HFFc6 (cell line): ENCODE measurements around the gene LRFN2. TPM values are rescaled to one million over a fixed set of nuclear protein-coding genes. Genes with fewer than 3 reads are reported as not detected.

Experiments
- DNase-seq: peaks from one replicate; pipeline ENCODE4 v3.0.0-alpha.2; 2018
- H3K27ac Mint-ChIP-seq: 2 replicates; pipeline ENCODE4 v1.8.0; 2020; ENCODE audit warnings: mild to moderate bottlenecking, mixed read lengths
- H3K27me3 Mint-ChIP-seq: 2 replicates; pipeline ENCODE4 v1.8.0; 2021; ENCODE audit warnings: mild to moderate bottlenecking, moderate library complexity, mixed read lengths; ENCODE audit not compliant: insufficient read depth
- H3K36me3 Mint-ChIP-seq: 2 replicates; pipeline ENCODE4 v1.8.0; 2021; ENCODE audit warnings: low read depth, mixed read lengths
- H3K4me1 Mint-ChIP-seq: 2 replicates; pipeline ENCODE4 v1.8.0; 2020; ENCODE audit warnings: low read depth, mixed read lengths
- H3K4me3 Mint-ChIP-seq: 2 replicates; pipeline ENCODE4 v1.8.0; 2020; ENCODE audit warnings: mild to moderate bottlenecking, moderate library complexity, mixed read lengths
- H3K9me3 Mint-ChIP-seq: 2 replicates; pipeline ENCODE4 v1.8.0; 2020; ENCODE audit warnings: mild to moderate bottlenecking, mixed read lengths
- total RNA-seq, 6 experiments: library from RNA; stranded (reverse); fragmentation: NEBNext Ultra II Directional; extraction: Animal tissue kit (Norgen Biotek cat#: 25700); gene quantifications; 2 replicates in 1 of 6; 3 replicates in 5 of 6; pipeline ENCODE4 v1.2.3, GENCODE V29; 2021
- TF ChIP-seq, protein P1 (sequence below): fragments of 200-600 bp; sonication (generic); IDR thresholded peaks from 2 replicates; pipeline ENCODE4 v1.5.0; 2021; ENCODE audit warnings: antibody characterized with exemption, mild to moderate bottlenecking

The LRFN2 gene
- total RNA-seq, 6 experiments from 2014 or later, result not detected

DNA sequence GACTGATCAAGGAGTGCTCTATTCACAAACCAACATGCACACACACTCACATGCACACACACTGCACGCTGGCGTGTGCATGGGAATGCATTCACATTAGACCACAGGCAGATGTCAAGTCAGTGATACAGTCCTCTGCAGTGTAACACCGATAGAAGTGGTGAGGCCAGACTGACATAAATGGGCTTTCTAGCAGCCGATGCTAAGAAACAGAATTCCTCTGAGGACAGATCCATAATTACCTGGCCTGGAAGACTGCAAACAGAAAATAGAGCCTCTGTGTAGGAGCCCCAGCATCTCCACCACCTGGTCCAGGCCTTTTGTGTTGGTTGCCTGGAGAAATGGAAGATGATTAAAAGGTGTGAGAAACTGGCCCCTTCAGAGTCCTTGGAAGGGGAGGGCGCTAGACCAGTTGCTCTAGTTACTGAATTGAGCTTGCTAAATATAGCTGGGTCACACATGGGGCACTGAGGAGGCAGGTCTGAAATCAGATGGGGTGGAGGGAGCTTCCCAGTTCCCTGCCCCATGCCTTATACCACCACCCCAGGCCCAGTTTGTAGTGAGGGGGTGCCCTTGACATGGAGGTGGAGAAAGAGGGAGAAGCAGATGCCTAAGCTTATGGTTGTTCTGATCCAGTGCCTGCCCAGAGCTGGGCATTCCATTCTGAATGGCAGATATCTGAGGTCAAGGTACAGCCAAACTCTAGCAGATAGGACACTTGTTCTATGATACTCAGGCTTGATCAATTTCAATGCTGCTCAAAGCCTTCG lies 233.8 kb downstream of the LRFN2 start:
- H3K27me3 Mint-ChIP-seq, result no peaks in the 10 kb centered on the region
- TF ChIP-seq, protein P1, sequence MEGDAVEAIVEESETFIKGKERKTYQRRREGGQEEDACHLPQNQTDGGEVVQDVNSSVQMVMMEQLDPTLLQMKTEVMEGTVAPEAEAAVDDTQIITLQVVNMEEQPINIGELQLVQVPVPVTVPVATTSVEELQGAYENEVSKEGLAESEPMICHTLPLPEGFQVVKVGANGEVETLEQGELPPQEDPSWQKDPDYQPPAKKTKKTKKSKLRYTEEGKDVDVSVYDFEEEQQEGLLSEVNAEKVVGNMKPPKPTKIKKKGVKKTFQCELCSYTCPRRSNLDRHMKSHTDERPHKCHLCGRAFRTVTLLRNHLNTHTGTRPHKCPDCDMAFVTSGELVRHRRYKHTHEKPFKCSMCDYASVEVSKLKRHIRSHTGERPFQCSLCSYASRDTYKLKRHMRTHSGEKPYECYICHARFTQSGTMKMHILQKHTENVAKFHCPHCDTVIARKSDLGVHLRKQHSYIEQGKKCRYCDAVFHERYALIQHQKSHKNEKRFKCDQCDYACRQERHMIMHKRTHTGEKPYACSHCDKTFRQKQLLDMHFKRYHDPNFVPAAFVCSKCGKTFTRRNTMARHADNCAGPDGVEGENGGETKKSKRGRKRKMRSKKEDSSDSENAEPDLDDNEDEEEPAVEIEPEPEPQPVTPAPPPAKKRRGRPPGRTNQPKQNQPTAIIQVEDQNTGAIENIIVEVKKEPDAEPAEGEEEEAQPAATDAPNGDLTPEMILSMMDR, result no peak
- no peaks in the 10 kb centered on the region for H3K36me3 Mint-ChIP-seq
- H3K4me3 Mint-ChIP-seq, result no peak overlapping the region
- no peak overlapping the region for H3K27ac Mint-ChIP-seq
- no peaks in the 10 kb centered on the region for H3K4me1 Mint-ChIP-seq
- H3K9me3 Mint-ChIP-seq, result peaks cover 8% of the 10 kb centered on the region
- DNase-seq, result no peak

DNA sequence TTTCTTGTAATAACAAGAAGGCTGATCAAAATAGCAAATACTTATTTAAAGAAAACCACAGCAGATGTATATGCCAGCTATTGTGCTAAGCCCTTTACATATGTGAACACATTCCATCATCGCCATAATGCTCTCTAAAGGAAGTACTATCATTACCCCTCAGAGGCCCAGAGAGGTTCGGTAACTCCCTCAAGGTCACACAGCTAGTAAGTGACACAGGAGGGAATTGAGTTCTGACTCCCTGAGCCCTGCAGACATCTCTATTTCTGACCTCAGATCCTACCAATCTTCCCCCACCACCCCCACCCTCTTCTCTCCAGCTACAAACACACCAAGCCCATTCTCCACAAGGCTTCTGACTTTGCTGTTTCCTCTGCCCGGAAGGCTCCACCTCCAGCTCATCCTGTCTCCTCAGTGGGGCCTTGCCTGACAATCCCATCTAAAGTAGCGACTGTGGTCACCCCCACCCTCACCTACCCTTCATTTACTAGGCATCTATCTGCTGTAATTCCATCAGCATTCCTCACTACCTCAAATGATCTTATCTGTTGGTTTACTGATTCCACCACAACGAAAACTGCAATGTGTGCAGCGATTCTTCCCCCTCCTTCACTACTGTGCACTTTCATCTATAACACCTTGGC lies 234.5 kb downstream of the LRFN2 start:
- TF ChIP-seq, protein P1, result no peak

DNA sequence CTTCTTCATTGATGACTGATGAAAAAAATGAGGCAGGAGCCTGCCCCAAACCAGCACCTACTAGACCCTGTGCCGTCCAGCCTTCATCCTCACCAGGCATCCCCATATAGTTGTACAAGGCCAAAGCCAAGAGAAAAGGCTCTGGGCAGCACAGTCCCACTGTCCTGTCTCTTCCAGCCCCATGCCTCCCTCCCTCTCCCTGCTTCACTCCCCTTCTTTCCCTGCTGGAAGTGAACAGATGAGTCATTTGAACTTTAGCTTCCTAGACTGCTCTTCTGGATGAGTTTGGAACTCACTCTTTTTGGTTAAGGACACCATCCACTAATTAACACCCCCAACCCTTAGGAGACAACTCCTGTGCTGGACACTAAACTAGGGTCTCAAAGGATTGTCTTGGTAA lies 235.2 kb downstream of the LRFN2 start:
- no peak overlapping the region for H3K27ac Mint-ChIP-seq
- TF ChIP-seq, protein P1, result no peak
- no peaks in the 10 kb centered on the region for H3K27me3 Mint-ChIP-seq
- peaks cover 3% of the 10 kb centered on the region for H3K9me3 Mint-ChIP-seq
- no peaks in the 10 kb centered on the region for H3K36me3 Mint-ChIP-seq
- DNase-seq, result no peak
- no peaks in the 10 kb centered on the region for H3K4me1 Mint-ChIP-seq
- H3K4me3 Mint-ChIP-seq, result no peak overlapping the region

More for the DNA sequence above, 234.5 kb downstream of the LRFN2 start:
- no peak for DNase-seq
- Mint-ChIP-seq H3K4me3 (no peak overlapping the region), H3K4me1 (no peaks in the 10 kb centered on the region), H3K27me3 (no peaks in the 10 kb centered on the region), H3K27ac (no peak overlapping the region), H3K9me3 (peaks cover 1% of the 10 kb centered on the region; the same call in 1 of the 2 replicates), H3K36me3 (no peaks in the 10 kb centered on the region)

DNA sequence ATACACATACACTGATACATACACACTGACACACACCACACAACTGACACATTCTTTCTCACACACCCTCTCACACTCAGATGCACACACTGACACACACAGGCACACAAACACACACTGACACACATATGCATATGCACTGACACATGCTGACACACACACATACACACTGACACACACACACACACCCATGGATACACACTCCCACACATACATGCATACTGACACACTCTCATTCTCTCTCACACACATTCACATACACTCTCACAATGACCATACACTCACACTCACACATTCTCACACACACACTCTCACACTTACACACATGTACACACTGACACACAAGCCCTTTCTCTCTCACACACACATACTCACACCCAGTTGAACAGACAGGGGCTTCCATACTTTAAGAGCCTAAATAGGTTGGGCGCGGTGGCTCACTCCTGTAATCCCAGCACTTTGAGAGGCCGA lies 236.4 kb downstream of the LRFN2 start:
- Mint-ChIP-seq H3K27me3 (no peaks in the 10 kb centered on the region), H3K36me3 (no peaks in the 10 kb centered on the region), H3K4me1 (no peaks in the 10 kb centered on the region), H3K9me3 (peaks cover 14% of the 10 kb centered on the region), H3K4me3 (no peak overlapping the region), H3K27ac (no peak overlapping the region)
- DNase-seq, result no peak
- TF ChIP-seq, protein P1, result no peak

DNA sequence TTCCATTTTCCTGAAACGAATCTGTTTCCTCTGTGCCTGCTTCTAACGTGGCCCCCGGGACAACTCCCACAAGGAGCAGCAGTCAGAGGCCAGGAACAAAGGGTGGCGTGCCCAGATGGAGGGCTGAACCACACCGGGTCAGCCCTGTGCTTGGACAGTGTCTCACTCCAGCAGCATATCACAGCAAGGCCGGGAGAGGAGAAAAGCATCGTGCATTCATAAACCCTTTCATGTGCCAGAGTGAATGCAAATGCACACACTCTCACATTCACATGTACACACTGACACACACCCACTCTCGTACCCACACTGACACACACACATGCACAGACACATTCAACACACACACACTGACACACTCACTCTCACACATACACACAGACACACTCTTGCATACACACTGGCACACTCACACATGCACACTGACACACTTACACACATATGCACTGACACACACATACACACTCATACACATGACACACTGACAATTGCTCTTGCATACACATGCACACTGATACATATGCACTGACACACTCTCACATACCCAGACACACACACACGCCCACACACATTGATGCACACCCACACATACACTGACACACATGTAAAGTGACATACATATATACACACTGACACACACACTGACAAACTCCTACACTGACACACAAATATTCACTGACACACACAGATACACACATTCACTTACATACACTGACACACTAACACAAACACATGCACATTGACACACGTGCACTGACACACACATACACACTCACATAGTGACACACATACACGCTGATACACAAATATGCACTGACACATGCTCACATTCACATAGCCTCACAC lies 237.0 kb downstream of the LRFN2 start:
- H3K4me1 Mint-ChIP-seq, result no peaks in the 10 kb centered on the region
- H3K4me3 Mint-ChIP-seq, result no peak overlapping the region
- no peak overlapping the region for H3K27ac Mint-ChIP-seq
- H3K27me3 Mint-ChIP-seq, result no peaks in the 10 kb centered on the region
- DNase-seq, result no peak
- H3K9me3 Mint-ChIP-seq, result peaks cover 21% of the 10 kb centered on the region
- TF ChIP-seq, protein P1, result no peak
- H3K36me3 Mint-ChIP-seq, result no peaks in the 10 kb centered on the region
